ENCODE results near the gene RPS16. TPM values are rescaled to one million over a fixed set of nuclear protein-coding genes. Genes with fewer than 3 reads are reported as not detected.

The RPS16 gene
- total and polyA plus RNA-seq, 2 of the 8 experiments (the other 6 are each of a cell fraction or from before 2014, with no cell fraction given), result 2,433 to 7,810 TPM

DNA sequence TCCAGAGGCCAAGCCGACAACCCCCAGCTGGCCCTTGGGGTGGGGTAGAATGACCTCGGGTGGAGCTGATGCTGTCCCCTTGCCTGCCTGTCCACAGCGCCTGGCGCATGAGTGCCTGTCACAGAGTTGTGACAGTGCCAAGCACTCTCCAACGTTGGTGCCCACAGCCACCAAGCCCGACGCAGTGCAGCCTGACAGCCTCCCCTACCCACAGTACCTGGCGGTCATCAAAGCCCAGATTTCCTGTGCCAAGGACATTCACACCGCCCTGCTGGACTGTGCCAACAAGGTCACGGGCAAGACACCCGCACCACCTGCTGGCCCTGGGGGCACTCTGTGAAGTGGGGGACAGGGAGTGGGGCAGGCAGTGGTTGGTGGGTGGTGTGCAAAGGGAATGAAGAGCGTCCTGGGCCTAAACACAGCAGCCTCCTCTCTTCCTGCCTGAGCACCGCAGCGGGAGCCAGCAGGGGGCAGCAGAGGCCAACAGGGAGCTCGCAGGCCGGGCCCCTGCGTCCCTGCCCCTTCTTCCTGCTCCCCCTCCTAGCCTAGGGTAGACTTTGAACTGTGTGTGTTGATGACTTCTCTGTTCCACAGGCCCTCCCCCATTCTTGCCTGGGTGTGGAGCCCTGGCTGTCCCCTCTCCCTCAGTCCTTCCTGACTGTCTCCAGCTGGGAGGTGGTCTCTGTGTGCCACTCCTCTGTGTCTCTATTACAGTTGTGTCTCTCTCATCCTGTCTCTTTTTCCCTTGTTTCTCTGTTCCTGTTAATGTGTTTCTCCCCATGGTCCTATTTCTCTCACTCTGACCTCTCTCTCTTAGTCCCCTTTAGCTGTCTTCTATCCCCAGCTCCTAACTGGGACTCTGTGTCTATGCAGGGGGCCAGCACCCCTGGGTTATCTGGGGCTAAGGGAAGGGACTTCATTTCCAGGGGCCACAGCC lies 38.1 kb downstream of the RPS16 start:
- CTCF ChIA-PET (ENCODE audit: partially characterized antibody), result interaction anchor here (0.6 to 9.5 kb wide), 26 partner anchors 8 to 844 kb away, joined by 3 to 128 read pairs (median 4); partner anchors contain the start of genes EID2B, PLEKHG2 and ZFP36
- H2AK5ac ChIP-seq (ENCODE audit: low read depth, low read length), result no peak overlapping the region
- TF ChIP-seq BRCA1 (IDR thresholded peaks at IDR 0.05; ENCODE audit: low read depth, low read length), result no peak

More for the DNA sequence above, 38.1 kb downstream of the RPS16 start:
- H3K27ac ChIP-seq (ENCODE audit: low read depth, low read length), result no peak overlapping the region
- no peak overlapping the region for H4K5ac ChIP-seq (ENCODE audit: insufficient read length, low read depth, low read length)
- peak overlapping the region; percentile 87; the same call in 1 of the 2 replicates for H2BK12ac ChIP-seq (ENCODE audit: low read depth, low read length)
- peak overlapping the region; percentile 72; the same call in 1 of the 2 replicates for H2BK15ac ChIP-seq (ENCODE audit: low read length)
- H3K79me2 ChIP-seq (ENCODE audit: control insufficient read depth in 1 of 2, insufficient read depth in 2 of 2, low read length in 2 of 2), result peaks cover 0 to 2% of the 10 kb centered on the region in 2 experiments; a peak in 1 of 4 replicates
- H2BK120ac ChIP-seq (replicated peaks; ENCODE audit: low read depth, low read length), result no peak overlapping the region
- H3K14ac ChIP-seq (ENCODE audit: insufficient read length), result no peak overlapping the region
- H3K27me3 ChIP-seq (replicated peaks in 1 of 4; ENCODE audit: control insufficient read depth in 3 of 4, extremely low read depth in 1 of 4, insufficient read depth in 3 of 4, low read length in 3 of 4), result no peaks in the 10 kb centered on the region
- H3K79me1 ChIP-seq (ENCODE audit: low read depth, low read length), result no peaks in the 10 kb centered on the region
- no peak overlapping the region for H3K4ac ChIP-seq (replicated peaks; ENCODE audit: insufficient read length, low read depth, low read length)
- H4K8ac ChIP-seq (ENCODE audit: extremely low read depth, insufficient read depth, low read length), result no peak overlapping the region
- FAIRE-seq (no peak), DNase-seq (ENCODE audit: low read depth in 1 of 2, low spot score in 2 of 2) (peak in 1 of 2 experiments; percentile 95)
- H3K18ac ChIP-seq (ENCODE audit: extremely low read depth, low read length), result no peak overlapping the region; the same call in 1 of the 2 replicates
- peaks cover 6 to 21% (median 13%) of the 10 kb centered on the region in 4 experiments for H3K4me1 ChIP-seq (replicated peaks in 1 of 4; ENCODE audit: control insufficient read depth in 3 of 4, insufficient read depth in 4 of 4, low read length in 3 of 4)
- H4K20me1 ChIP-seq (replicated peaks in 1 of 2; ENCODE audit: control insufficient read depth in 1 of 2, insufficient read depth in 2 of 2, low read length in 2 of 2), result peaks cover 2 to 7% of the 10 kb centered on the region in 2 experiments
- peak overlapping the region in 2 of 4 experiments; percentile 4 to 12; a peak in 1 of 7 replicates for H3K9ac ChIP-seq (replicated peaks in 1 of 4; ENCODE audit: extremely low read depth in 1 of 4, low read depth in 3 of 4, low read length in 3 of 4)
- H2BK20ac ChIP-seq (ENCODE audit: low read length), result no peak overlapping the region
- H4K91ac ChIP-seq (replicated peaks; ENCODE audit: insufficient read length, low read length), result no peak overlapping the region
- H3K23me2 ChIP-seq (ENCODE audit: low read depth, low read length), result peaks cover 5% of the 10 kb centered on the region; the same call in 1 of the 2 replicates
- no peak overlapping the region for H2AFZ ChIP-seq (ENCODE audit: low read length)
- no peaks in the 10 kb centered on the region for H3K9me3 ChIP-seq (ENCODE audit: insufficient read depth in 2 of 2, low read depth in 1 of 2, low read length in 1 of 2)
- H2BK5ac ChIP-seq (ENCODE audit: low read depth, low read length), result peak overlapping the region; percentile 2; the same call in 1 of the 2 replicates
- peaks cover 0 to 7% (median 3%) of the 10 kb centered on the region in 4 experiments; a peak in 3 of 8 replicates for H3K36me3 ChIP-seq (ENCODE audit: control insufficient read depth in 2 of 4, insufficient read depth in 4 of 4, low read length in 3 of 4)
- no peak overlapping the region for H3K56ac ChIP-seq (replicated peaks; ENCODE audit: insufficient read length, low read depth, low read length)
- no peak overlapping the region for H3K23ac ChIP-seq (ENCODE audit: insufficient read length)
- no peak overlapping the region for H3K4me3 ChIP-seq (ENCODE audit: extremely low read depth in 1 of 4, insufficient read depth in 2 of 4, low read depth in 3 of 4, low read length in 4 of 4)
- 49% methylated on average over 17 of the region's 17 CpGs; no CpG with 5 or more reads in 1 of the 2 experiments for WGBS, 2 experiments (ENCODE audit: extremely low coverage in 1 of 2, insufficient coverage in 1 of 2, insufficient read length in 1 of 2, insufficient replicate concordance in 2 of 2, low coverage in 1 of 2, low lambda C conversion rate in 2 of 2, missing lambda C conversion rate in 1 of 2)
- POLR2A ChIA-PET (ENCODE audit: partially characterized antibody), result interaction anchor here (0.5 to 14.3 kb wide), 19 partner anchors 7 to 402 kb away, joined by 3 to 234 read pairs (median 4); partner anchors contain the start of genes DLL3, EID2B, PLEKHG2 and RPS16
- H3K4me2 ChIP-seq (ENCODE audit: insufficient read depth in 1 of 2, low read depth in 2 of 2, low read length in 2 of 2), result no peak overlapping the region

All from H1 (cell line).